Gastrocnemius medialis (tissue), 4 donors: ENCODE measurements around the gene MYO18B. TPM values are rescaled to one million over a fixed set of nuclear protein-coding genes. Genes with fewer than 3 reads are reported as not detected.
A peak's percentile ranks its signal among the peaks of the same experiment; 100 is the strongest.

Source experiments
- ATAC-seq, 2 donors: fragments of 150-250 bp; one replicate each; pipeline ENCODE4 v1.9.1; 2016
- DNase-seq, 2 donors: peaks; one replicate each; pipeline ENCODE4 v3.0.0-alpha.2; 2019
- H3K27ac ChIP-seq, 4 donors: fragments of 200-600 bp; sonication (generic); 1 replicate in 1 of 4; 2 replicates in 3 of 4; pipeline ENCODE4 v1.5.1; 2016 to 2018; ENCODE audit warnings: mild to moderate bottlenecking in 2 of 4, moderate library complexity in 1 of 4
- H3K27me3 ChIP-seq, 3 donors: fragments of 200-600 bp; sonication (generic) in 2 of 3; 1 replicate in 1 of 3; 2 replicates in 2 of 3; pipeline versions ENCODE4 v1.5.1 to v1.6.0; 2016 to 2019; ENCODE audit warnings: mild to moderate bottlenecking in 1 of 3, moderate library complexity in 1 of 3
- H3K36me3 ChIP-seq, 2 donors: fragments of 200-600 bp; sonication (generic) in 1 of 2; one replicate each; pipeline ENCODE4 v1.5.1; 2017 to 2018
- H3K4me1 ChIP-seq, 2 donors: fragments of 200-600 bp; sonication (generic) in 1 of 2; one replicate each; pipeline ENCODE4 v1.5.1; 2016 to 2017; ENCODE audit warnings: mild to moderate bottlenecking in 2 of 2
- H3K4me3 ChIP-seq, 4 donors: fragments of 200-600 bp; sonication (generic) in 3 of 4; 1 replicate in 1 of 4; 2 replicates in 3 of 4; pipeline ENCODE4 v1.5.1; 2016 to 2019; ENCODE audit warnings: mild to moderate bottlenecking in 2 of 4
- H3K9me3 ChIP-seq, 3 donors: fragments of 200-600 bp; sonication (generic) in 2 of 3; 1 replicate in 1 of 3; 2 replicates in 2 of 3; pipeline ENCODE4 v1.5.1; 2016 to 2019
- POLR2A ChIP-seq, 2 donors: fragments of 450-650 bp; IDR thresholded peaks; one replicate each; pipeline ENCODE4 v1.6.1; 2017; ENCODE audit warnings: antibody characterized with exemption in 2 of 2, mild to moderate bottlenecking in 2 of 2, moderate library complexity in 2 of 2
- in situ Hi-C, 4 donors: fragments of 200-750 bp; cut with MboI; loops; one replicate each; pipeline versions ENCODE4 v1.15.0 to v1.8.0; 2017; ENCODE audit warnings: low sequenced_read_pairs in 4 of 4
- intact Hi-C: fragments of 100-400 bp; cut with DNase I; formaldehyde crosslinking; loops from one replicate; pipeline ENCODE4 v1.15.1; 2023; ENCODE audit warnings: low total_unique reads
- total RNA-seq, 4 donors: library from RNA; depleted of rRNA; stranded (reverse); fragments of >200 nt; gene quantifications; one replicate each; pipeline versions ENCODE4 v1.1.0 to v1.2.3, GENCODE V29; 2016
- TF ChIP-seq, protein P1 (sequence below), 5 experiments: fragments of 450-650 bp in 3 of 5; fragments of 200-600 bp in 2 of 5; sonication (generic) in 2 of 5; IDR thresholded peaks in 4 of 5; conservative IDR thresholded peaks in 1 of 5; 1 replicate in 4 of 5; 2 replicates in 1 of 5; pipeline ENCODE4 v1.5.1; 2016 to 2019; ENCODE audit warnings: antibody characterized with exemption in 5 of 5, mild to moderate bottlenecking in 3 of 5, moderate library complexity in 3 of 5

Gene MYO18B
- total RNA-seq, 4 donors from 2014 or later, result 273 to 408 (median 362) TPM

DNA sequence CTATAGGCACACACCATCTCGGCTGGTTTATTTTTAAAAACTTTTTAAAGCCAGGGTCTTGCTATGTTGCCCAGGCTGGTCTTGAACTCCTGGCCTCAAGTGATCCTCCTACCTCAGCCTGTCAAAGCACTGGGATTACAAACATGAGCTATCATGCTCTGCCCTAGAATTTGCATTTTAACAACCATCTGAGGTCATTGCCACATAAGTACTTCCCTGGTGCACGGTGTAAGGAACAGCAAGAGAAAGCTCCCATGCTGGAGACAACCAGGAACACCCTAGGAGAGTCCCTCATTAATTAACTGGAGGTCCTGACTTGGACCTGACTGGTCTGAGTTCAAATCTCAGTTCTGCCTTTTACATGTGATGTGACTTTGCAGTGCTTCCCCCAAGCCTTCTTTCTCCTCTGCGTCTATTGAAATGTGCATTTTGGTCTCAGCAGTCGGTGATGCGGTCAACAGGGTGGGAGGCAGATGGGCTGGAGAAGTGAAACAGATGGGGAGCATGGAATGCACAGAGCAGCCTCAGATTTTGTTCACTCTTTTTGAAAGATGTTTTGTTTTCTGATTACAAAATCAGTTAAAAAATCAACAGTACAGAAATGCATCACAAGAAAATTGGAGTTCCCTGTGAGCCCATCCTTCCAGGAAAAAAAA is 146.5 kb downstream of the MYO18B start:
- in situ Hi-C loops, result no loop called here
- Histone ChIP-seq H3K36me3 (peaks cover 0 to 14% of the 10 kb centered on the region in 2 donors), H3K27me3 (no peaks in the 10 kb centered on the region)

DNA sequence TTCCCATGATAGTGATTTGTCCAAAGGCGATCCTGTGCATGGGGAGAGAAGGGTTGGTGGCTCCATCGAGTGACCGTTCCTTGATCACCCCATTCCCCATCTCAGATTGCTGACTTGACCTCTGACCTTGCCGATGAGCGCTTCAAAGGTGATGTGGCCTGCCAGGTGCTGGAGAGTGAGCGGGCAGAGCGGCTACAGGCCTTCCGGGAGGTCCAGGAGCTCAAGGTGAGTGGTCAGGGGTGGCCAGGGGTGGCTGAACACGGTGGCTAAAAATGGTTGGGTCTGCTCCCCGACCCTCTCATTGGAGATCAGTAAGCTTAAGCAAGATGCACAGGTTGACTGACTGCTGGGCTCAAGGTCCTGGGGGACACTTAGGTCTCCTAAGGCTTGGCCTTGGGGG is 148.7 kb downstream of the MYO18B start:
- Histone ChIP-seq H3K27ac (no peak overlapping the region), H3K36me3 (peaks cover 0 to 19% of the 10 kb centered on the region in 2 donors), H3K27me3 (no peaks in the 10 kb centered on the region), H3K4me1 (no peaks in the 10 kb centered on the region), H3K4me3 (no peak overlapping the region), H3K9me3 (no peaks in the 10 kb centered on the region)
- intact Hi-C loops, result loop anchor here (2.0 kb wide), 1 partner anchor 20 kb away; no protein-coding TSS in a partner anchor
- in situ Hi-C loops, result no loop called here
- TF ChIP-seq, protein P1, sequence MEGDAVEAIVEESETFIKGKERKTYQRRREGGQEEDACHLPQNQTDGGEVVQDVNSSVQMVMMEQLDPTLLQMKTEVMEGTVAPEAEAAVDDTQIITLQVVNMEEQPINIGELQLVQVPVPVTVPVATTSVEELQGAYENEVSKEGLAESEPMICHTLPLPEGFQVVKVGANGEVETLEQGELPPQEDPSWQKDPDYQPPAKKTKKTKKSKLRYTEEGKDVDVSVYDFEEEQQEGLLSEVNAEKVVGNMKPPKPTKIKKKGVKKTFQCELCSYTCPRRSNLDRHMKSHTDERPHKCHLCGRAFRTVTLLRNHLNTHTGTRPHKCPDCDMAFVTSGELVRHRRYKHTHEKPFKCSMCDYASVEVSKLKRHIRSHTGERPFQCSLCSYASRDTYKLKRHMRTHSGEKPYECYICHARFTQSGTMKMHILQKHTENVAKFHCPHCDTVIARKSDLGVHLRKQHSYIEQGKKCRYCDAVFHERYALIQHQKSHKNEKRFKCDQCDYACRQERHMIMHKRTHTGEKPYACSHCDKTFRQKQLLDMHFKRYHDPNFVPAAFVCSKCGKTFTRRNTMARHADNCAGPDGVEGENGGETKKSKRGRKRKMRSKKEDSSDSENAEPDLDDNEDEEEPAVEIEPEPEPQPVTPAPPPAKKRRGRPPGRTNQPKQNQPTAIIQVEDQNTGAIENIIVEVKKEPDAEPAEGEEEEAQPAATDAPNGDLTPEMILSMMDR (IDR thresholded peaks at IDR 0.05 in 4 of 5, conservative IDR thresholded peaks at IDR 0.05 in 1 of 5), result no peak
- TF ChIP-seq POLR2A (IDR thresholded peaks at IDR 0.05), result no peak
- ATAC-seq (no peak), DNase-seq (no peak)

More for the DNA sequence above, 146.5 kb downstream of the MYO18B start:
- H3K4me1 ChIP-seq, result no peaks in the 10 kb centered on the region
- H3K4me3 ChIP-seq, result no peak overlapping the region
- H3K27ac ChIP-seq, result no peak overlapping the region
- intact Hi-C loops, result no loop called here
- H3K9me3 ChIP-seq, result no peaks in the 10 kb centered on the region
- DNase-seq, result no peak
- no peak for TF ChIP-seq POLR2A (IDR thresholded peaks at IDR 0.05)
- TF ChIP-seq, protein P1 (IDR thresholded peaks at IDR 0.05 in 4 of 5, conservative IDR thresholded peaks at IDR 0.05 in 1 of 5), result no peak
- ATAC-seq, result no peak

DNA sequence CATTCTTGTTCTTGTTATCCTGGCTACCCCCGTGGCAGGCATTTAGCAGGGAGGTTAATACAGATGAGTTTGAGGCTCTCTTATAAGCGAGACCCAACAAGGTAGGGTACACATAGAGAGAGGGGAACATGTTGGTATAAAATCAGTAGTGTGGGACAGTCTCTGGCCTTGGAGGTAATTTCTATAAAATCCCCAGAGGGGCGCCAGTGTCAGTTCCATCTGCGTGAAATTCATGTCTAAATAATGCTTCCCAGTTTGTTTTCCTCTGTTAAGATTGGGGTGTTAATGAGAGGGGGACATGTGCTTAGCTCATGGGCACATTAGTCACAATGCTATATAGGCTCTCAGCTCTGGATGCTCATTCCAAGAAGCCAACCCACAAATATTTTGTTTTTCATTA is 150.7 kb downstream of the MYO18B start:
- DNase-seq (no peak), ATAC-seq (no peak)
- in situ Hi-C loops (no loop called here), intact Hi-C loops (no loop called here)
- Histone ChIP-seq H3K27me3 (no peaks in the 10 kb centered on the region), H3K9me3 (no peaks in the 10 kb centered on the region), H3K27ac (peak overlapping the region in 2 of 4 donors; percentile 3), H3K4me1 (no peaks in the 10 kb centered on the region), H3K4me3 (no peak overlapping the region), H3K36me3 (peaks cover 0 to 39% of the 10 kb centered on the region in 2 donors)
- no peak for TF ChIP-seq POLR2A (IDR thresholded peaks at IDR 0.05)
- TF ChIP-seq, protein P1 (IDR thresholded peaks at IDR 0.05 in 4 of 5, conservative IDR thresholded peaks at IDR 0.05 in 1 of 5), result no peak

DNA sequence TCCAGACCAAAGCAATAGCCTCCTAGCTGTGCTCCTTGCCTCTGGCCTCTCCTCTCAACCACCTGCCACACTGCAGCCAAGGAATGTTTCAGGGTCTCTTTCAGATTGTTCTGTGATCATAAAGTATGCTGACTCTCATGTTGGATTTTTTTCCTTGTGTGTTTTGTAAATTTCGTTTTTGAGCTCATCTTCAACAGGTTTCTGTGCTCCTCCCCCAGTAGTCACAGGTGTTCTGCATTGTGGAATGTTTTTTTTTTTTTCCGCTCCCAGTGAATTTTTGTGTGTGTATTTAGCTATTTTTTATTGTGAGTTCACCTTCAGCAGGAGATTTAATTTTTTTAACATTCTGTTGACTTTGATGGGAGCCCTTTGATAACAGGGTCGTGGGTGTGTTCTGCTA is 153.7 kb downstream of the MYO18B start:
- in situ Hi-C loops (no loop called here), intact Hi-C loops (no loop called here)
- H3K9me3 ChIP-seq, result no peaks in the 10 kb centered on the region
- H3K36me3 ChIP-seq, result peaks cover 0 to 56% of the 10 kb centered on the region in 2 donors
- TF ChIP-seq POLR2A (IDR thresholded peaks at IDR 0.05), result no peak
- TF ChIP-seq, protein P1 (IDR thresholded peaks at IDR 0.05 in 4 of 5, conservative IDR thresholded peaks at IDR 0.05 in 1 of 5), result no peak
- no peak overlapping the region for H3K4me3 ChIP-seq
- H3K4me1 ChIP-seq, result peaks cover 8 to 18% of the 10 kb centered on the region in 2 donors
- ATAC-seq (no peak), DNase-seq (no peak)
- no peak overlapping the region for H3K27ac ChIP-seq
- H3K27me3 ChIP-seq, result no peaks in the 10 kb centered on the region
